ENCODE measurements around the gene WRAP73.

- TF ChIP-seq CTCF (IDR thresholded peaks at IDR 0.05): no peak
- no peak for TF ChIP-seq POLR2A (IDR thresholded peaks at IDR 0.05)
Observed at GRCh38 chr1:3593334-3593733, 56.6 kb downstream of the WRAP73 start.
